A172 (cell line): Measurements from ENCODE around the gene DOHH. TPM values are rescaled to one million over a fixed set of nuclear protein-coding genes. Genes with fewer than 3 reads are reported as not detected.
"Not testable (repeated sequence)": the region's sequence is repeated elsewhere in the genome, so short reads cannot be mapped to it uniquely, and the experiment has no call there.

ENCODE experiments used
- DNase-seq: peaks from one replicate; pipeline ENCODE4 v3.0.0-alpha.2; 2015; ENCODE audit warnings: low spot score
- total RNA-seq: library from RNA; depleted of rRNA; stranded (reverse); fragments of >200 nt; shearing (Covaris generic); gene quantifications from 2 replicates; pipeline ENCODE4 v1.2.3, GENCODE V29; 2014

Gene DOHH
- total RNA-seq, 1 experiment from 2014 or later: 18.0 TPM

GRCh38 chr19:3534375-3535234 lies 34.1 kb upstream of the DOHH start:
- no peak for DNase-seq

DNA sequence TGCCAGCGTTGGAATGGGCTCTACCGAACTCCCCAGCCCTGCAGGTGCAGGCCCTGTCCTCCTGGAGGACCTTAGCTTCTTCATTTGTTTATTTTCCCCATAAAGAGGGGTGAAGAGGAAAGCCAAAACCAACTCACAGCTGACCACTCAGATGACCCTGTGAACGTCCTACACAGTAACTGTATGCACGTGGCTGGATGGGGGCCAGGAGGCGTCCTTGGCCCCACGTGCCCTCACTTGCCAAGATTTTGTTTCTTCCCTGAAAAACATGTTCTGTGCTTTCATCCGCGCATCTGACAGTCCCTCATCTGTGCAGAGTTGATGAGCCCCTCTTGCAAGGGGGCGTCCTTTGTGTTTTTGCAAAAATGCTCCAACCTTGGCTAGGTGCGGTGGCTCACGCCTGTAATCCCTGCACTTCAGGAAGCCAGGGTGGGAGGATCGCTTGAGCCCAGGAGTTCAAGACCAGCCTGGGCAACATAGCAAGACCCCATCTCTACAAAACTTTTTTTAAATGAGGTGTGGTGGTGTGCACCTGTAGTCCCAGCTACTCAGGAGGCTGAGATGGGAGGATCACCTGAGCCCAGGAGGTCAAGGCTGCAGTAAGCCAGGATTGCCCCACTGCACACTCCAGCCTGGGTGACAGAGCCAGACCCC lies 33.2 kb upstream of the DOHH start:
- DNase-seq: no peak

DNA sequence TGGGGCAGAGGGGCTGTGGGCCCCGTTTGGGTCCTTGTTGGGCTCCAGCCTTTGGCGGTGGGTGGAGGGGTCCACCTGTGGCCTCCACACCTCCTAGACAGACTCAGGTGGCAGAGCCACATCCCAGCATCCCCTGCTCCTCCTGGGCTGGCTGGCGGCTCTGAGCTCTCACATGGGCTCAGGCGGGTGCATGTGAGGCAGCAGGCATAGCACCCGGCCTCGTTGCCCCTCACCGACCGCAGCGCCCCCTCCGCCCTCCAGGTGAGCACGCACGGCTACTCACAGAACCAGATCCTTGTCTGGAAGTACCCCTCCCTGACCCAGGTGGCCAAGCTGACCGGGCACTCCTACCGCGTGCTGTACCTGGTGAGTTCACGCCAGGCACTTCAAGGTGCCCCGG lies 32.6 kb upstream of the DOHH start:
- no peak for DNase-seq

DNA sequence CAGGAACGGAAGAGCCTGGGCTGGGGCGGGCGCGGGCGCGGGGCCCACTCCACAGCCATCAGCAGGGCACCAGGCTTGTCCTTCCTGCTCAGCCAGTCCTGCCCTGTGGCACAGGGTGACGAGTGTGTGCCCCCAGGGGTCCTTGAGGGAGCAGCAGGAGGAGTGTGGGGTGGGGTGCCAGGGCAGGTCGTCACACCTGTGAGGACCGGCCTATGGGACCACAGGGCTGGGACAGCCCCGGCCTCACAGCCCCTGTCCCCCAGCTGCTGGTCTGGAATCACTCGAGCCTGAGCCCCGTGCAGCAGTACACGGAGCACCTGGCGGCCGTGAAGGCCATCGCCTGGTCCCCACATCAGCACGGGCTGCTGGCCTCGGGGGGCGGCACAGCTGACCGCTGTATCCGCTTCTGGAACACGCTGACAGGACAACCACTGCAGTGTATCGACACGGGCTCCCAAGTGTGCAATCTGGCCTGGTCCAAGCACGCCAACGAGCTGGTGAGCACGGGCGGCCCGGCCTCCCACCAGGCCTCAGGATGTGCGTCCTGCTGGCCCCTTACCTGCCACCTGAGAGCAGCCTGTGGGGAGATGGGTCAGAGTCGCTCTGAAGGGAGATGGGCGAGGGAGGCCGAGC lies 31.8 kb upstream of the DOHH start:
- DNase-seq: no peak

- no peak for DNase-seq
Observed at GRCh38 chr19:3531716-3532115, 31.2 kb upstream of the DOHH start.

DNA sequence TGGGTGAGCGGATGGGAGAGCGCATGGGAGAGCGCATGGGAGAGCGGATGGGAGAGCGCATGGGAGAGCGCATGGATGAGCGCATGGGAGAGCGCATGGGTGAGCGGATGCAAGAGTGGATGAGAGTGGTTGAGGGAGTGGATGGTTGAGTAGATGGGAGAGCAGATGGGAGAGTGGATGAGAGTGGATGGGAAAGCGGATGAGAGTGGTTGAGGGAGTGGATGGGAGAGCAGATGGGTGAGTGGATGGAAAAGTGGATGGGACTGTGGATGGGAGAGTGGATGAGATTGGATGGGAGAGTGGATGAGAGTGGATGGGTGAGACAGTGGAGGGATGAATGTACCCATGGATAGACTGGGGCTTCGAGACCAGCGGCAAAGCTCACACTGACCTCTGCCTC lies 29.9 kb upstream of the DOHH start:
- DNase-seq: no peak

DNA sequence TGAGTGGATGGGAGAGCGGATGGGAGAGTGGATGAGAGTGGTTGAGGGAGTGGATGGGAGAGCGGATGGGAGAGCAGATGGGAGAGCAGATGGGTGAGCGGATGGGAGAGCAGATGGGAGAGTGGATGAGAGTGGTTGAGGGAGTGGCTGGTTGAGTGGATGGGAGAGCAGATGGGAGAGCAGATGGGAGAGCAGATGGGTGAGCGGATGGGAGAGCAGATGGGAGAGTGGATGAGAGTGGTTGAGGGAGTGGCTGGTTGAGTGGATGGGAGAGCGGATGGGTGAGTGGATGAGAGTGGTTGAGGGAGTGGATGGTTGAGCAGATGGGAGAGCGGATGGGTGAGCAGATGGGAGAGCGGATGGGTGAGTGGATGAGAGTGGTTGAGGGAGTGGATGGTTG lies 28.8 kb upstream of the DOHH start:
- DNase-seq: not testable (repeated sequence)

GRCh38 chr19:3528539-3529211 lies 28.2 kb upstream of the DOHH start:
- DNase-seq: no peak

- DNase-seq: no peak
Observed at GRCh38 chr19:3528080-3528479, 27.6 kb upstream of the DOHH start.

- DNase-seq: no peak
Observed at GRCh38 chr19:3527238-3527910, 26.9 kb upstream of the DOHH start.

- DNase-seq: no peak
Observed at GRCh38 chr19:3526507-3527237, 26.2 kb upstream of the DOHH start.

DNA sequence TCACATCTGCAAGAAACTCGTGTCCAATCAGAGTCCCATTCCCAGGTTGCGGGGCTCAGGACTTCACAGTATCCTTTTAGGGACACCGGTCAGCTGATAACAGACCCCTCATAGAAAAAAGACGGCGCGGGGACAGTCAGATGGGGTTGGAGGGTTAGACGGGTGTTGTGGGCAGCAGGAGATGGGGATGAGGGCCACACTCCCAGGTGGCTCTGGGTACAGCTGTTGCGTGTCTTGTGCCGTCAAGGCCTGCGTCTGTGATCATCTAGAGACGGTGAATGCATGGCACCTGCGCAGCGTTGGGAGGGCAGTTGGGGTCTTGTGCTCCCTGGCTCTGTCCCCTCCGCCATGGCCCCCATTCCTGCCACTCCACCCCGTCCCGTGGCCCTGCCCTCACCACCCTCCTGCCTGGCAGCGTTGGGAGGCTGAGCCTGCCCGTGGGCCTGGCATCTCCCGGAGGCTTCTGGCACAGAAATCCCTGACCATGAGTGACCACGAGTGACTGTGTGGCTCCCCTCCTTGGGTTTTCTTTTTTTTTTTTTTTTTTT lies 24.5 kb upstream of the DOHH start:
- no peak for DNase-seq

- no peak for DNase-seq
Observed at GRCh38 chr19:3524078-3524842, 23.8 kb upstream of the DOHH start.

DNA sequence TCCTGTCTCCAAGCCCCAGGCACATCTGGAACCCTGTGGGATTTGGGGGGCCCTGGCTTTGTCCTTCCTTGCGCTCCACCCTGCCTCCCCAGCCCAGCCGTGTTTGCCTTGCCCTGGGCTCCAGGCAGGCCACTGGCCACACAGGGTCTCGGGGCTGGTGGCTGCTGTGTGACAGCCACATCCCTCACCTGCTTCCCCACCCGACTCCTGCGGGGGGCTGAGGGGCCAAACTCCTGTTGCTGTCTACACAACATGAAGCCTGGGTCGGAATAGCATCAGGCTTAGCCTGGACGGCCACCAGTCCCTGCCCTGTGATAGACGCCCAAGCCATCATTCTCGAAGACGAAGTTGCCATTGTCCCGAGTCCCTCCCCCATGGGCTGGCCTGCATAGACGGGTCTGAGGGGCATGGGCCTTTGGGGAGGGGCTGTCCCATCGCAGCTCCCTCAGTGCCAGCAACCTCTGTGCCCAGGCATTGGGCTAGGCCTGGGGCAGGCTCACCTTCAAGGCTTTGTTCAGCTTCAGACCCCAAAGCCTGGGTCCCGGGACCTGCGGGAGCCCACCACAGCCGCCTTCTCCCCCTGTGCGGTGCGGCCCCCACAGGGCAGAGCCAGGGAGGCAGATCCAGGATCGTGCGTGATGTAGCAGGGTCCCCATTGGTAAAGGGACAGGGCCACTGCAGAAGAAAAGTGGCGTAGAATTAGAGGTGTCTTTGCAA lies 23.0 kb upstream of the DOHH start:
- DNase-seq: no peak

DNA sequence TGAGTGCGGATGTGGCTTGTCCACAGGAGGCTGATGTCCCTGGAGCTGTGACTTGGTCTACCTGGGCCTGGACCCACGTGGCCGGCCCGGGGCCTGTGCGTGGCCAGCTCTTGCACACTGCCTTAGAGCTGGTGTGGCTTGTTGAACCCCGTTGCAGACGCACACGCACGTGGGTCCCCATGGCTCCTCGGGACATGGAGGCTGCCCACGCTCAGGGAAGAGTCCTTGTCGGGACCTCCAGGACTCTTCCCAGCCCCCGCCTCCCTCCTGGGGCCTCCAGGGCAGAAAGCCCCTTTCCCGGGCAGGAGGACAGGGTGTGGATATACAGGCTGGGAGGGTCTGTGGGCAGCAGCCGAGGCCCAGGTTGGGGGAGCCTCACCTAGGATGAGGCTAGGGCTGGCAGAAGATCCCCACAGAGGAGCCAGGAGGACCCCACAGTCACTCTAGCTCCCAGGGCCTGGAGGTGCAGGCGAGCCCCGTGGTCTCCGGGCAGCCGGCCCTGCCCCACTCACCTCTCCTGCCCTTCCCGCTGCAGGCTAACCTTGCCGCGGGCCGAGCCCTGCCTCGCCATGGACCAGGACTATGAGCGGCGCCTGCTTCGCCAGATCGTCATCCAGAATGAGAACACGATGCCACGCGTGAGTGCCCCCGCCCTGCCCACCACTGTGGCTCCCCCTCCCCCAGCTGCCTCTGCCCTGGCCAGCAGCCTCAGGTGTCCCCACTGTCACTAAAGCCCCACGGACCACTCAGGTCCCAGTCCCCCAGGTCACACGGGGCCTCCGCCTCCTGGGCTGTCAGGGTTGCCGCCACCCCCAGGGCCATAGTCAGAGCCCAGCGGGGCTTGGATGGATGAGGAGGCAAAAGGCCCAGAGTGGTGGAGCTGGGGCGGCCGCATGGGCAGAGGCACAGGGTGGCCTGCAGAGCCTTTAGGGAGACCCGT lies 22.2 kb upstream of the DOHH start:
- no peak for DNase-seq

DNA sequence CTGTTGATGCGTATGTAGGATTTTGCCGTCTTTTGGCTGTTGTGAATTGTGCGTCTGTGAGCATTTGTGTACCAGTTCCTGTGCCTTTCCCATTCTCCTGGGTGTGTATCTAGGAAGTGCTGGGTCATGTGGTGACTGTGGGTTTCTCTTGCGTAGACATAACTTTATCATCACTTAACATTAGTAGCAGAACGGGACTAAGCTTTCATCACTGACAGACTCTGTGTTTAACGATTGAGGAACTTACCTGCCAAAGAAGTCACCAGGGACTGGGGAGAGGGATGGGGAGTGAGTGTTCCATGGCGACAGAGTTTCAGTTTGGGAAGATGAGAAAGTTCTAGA lies 20.6 kb upstream of the DOHH start:
- no peak for DNase-seq

DNA sequence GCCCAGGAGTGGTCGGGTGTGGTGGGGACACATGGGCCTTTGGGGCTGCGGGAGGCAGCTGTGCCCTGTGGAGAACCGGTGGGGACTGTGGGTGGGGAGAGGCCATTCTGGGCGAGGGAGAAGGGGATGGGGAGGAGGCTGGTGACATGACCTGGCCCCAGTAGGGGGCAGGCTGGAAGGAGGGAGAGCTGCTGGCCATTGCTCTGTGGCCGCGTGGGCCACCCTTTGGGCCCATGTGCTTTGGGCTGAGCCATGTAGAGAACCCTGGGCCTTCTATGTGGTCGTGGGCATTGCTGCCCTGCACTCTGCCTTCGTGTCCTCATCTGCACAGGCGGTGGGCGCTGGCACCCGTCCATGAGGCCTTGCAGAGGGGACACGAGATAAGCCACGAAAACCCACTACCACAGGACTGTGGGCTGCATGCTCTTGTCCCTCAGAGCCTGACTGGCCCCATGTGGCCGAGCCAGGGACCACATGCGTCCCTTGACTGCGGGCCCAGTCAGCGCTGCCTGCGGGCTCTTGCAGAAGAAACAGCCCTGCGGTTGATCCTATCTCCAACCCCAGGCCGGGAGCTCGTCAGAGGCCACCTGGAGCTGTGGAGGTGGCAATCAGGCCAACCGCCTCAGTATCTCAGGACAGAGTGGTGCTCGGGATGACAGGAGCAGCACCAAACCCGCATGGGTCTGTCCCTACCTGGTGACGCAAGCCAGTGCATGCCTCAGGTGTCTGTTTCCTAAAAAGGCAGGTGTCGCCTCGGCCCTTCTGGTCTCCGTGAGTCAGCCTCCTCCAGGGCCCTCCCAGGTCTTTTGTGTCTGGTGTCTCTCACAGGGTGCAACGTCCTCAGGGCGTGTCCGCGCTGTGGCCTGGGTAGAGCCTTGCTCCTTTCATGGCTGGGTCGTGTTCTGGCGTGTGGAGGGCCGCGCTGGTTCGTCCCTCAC lies 20.0 kb upstream of the DOHH start:
- DNase-seq: no peak
